GM21367 (cell line): ENCODE measurements around the gene SMIM21.

ENCODE experiments used
- ATAC-seq: cut with Tn5 transposase; IDR thresholded peaks from one replicate; pipeline ENCODE4 v1.9.1; 2021; ENCODE audit not compliant: unreplicated experiment

The SMIM21 gene

GRCh38 chr18:75378376-75379315 lies 48.9 kb downstream of the SMIM21 start:
- ATAC-seq, result no peak

GRCh38 chr18:75377926-75378325 lies 49.6 kb downstream of the SMIM21 start:
- ATAC-seq, result no peak

- no peak for ATAC-seq
These were observed 50.2 kb downstream of the SMIM21 start for GRCh38 chr18:75377258-75377657.

GRCh38 chr18:75376004-75376403 lies 51.5 kb downstream of the SMIM21 start:
- no peak for ATAC-seq

- no peak for ATAC-seq
These were observed 52.2 kb downstream of the SMIM21 start for GRCh38 chr18:75375341-75375740.

- no peak for ATAC-seq
These were observed 53.0 kb downstream of the SMIM21 start for GRCh38 chr18:75374466-75374865.

GRCh38 chr18:75369026-75369721 lies 58.3 kb downstream of the SMIM21 start:
- ATAC-seq, result no peak

GRCh38 chr18:75365837-75366236 lies 61.7 kb downstream of the SMIM21 start:
- no peak for ATAC-seq

GRCh38 chr18:75365254-75365629 lies 62.3 kb downstream of the SMIM21 start:
- no peak for ATAC-seq

GRCh38 chr18:75364512-75365253 lies 62.8 kb downstream of the SMIM21 start:
- no peak for ATAC-seq

GRCh38 chr18:75363446-75364225 lies 63.9 kb downstream of the SMIM21 start:
- no peak for ATAC-seq

GRCh38 chr18:75362435-75362834 lies 65.1 kb downstream of the SMIM21 start:
- no peak for ATAC-seq

GRCh38 chr18:75360941-75361340 lies 66.6 kb downstream of the SMIM21 start:
- no peak for ATAC-seq

GRCh38 chr18:75360215-75360614 lies 67.3 kb downstream of the SMIM21 start:
- no peak for ATAC-seq
